A204.1 (cell line): ENCODE data around the gene FAIM.
"Not testable (repeated sequence)": the region's sequence is repeated elsewhere in the genome, so short reads cannot be mapped to it uniquely, and the experiment has no call there.

Source experiments
- FAIRE-seq: peaks from 2 replicates; lab custom pipeline; 2012; peaks lifted over from hg19 to GRCh38; lab: Jason Lieb, UNC

Gene FAIM

DNA sequence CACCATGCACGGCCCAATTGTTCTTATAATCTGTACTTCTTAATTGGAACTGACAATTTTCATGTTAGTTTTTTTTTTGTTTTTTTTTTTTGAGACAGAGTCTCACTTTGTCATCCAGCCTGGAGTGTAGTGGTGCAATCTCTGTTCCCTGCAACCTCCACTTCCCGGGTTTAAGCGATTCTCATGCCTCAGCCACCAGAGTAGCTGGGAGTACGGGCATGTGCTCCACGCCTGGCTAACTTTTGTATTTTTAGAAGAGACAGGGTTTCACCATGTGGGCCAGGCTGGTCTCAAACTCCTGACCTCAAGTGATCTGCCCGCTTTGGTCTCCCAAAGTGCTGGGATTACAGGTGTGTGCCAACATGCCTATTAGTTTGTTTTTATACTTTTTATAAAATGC is 72.4 kb downstream of the FAIM start:
- not testable (repeated sequence) for FAIRE-seq

DNA sequence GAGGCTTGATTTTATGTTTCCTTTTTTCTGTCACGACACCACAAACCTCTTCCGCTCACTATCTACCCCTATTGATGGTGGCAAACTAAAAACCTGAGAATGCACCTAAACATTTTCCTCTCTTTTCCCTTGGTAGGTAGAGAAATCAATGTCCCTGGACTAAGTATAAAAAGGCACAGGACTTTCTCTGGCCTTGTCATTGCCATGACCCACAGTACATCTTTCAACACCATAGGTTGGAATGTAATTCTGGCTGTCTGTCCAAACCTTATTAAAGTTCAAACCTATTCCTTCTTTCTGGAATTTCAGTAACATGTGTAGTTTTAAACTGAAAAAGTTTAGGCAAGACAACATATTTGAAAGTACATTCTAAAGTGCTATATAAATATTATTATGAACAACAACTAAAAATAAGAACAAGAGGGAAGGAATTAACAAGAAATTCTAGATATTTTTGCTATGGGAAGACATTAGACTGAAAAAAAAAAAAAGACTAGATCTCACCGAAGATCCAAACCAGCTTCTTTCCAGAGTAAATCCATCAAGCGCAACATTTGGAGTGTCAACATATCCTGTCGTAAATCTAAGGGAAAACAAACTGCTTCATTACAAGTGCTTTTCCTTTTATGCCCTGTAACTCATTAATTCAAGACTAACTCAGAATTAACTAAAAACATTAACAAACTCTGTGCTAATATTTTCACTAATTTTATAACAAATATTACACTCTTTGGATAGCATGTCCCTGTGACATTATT is 73.1 kb downstream of the FAIM start:
- no peak for FAIRE-seq

DNA sequence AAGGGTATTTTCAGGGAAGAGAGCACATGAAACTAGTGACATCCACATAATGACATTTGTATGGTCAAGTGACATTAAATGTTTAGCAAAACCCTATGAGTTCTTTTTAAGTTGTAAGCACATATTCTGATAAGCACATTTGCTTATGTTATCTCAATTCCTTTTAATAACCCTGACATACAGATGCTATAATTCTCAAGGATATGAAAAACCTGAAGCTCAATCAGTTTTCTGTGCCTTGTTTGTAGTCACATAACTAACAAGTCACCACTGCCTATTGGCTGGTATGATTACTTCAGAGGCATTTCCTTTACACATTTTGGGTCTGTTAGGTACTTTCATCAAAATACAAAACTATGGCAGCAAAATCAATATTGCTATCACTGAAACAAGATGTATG is 74.1 kb downstream of the FAIM start:
- FAIRE-seq = no peak
